Dedifferentiated amniotic fluid mesenchymal stem cell (primary cell): Measurements from ENCODE around the gene HHATL.

Source experiments
- DNase-seq: peaks from one replicate; pipeline ENCODE4 v3.0.0-alpha.2; 2016; ENCODE audit errors: extremely low spot score

HHATL gene

DNA sequence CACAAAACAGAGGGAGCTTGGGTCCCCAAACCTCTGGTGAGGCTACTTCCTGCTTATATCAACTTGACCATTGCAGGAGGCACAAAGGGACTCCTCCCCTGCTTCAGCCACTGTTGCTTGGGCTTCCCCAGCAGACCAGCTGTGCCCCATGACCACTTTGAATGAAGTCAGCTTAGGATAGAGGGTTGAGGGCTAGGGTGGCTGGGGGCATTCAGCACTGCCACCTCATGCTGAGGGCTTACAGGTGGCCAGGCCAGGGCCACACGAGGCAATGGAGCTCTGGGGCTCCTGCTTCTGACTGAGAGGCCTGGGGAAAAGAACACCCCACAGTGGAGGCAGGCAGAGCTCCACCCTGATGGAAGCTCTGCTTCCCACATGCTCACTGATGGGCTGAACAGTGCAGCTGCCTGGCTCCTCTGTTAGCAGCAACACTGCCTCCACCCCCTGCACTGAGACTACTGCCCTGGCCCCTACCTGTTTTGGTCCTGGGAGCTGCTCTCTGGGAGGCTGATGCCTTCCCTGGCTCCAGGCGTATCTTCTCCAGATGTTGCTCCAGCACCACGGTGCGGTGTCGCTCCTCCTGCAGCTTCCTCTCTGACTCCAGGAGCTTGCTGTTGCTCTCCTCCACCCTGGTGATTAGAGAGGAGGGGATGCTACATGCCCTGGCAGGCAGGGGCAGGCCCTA lies 10.2 kb upstream of the HHATL start:
- DNase-seq, result no peak

DNA sequence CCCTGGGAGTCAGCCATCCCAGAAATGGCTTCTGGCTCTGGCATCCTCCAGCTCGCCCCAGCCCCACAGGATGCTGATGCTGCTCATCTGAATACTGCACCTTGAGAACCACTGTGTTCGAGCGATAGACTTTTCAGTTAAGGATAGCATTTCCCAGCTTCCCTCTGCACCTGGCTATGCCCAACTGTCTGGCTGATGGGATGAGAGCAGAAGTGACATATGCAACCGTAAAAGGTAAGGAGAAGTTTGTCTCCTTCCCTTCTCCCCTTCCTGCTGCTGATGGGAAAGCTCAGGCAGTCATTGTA lies 9.7 kb upstream of the HHATL start:
- DNase-seq, result no peak

DNA sequence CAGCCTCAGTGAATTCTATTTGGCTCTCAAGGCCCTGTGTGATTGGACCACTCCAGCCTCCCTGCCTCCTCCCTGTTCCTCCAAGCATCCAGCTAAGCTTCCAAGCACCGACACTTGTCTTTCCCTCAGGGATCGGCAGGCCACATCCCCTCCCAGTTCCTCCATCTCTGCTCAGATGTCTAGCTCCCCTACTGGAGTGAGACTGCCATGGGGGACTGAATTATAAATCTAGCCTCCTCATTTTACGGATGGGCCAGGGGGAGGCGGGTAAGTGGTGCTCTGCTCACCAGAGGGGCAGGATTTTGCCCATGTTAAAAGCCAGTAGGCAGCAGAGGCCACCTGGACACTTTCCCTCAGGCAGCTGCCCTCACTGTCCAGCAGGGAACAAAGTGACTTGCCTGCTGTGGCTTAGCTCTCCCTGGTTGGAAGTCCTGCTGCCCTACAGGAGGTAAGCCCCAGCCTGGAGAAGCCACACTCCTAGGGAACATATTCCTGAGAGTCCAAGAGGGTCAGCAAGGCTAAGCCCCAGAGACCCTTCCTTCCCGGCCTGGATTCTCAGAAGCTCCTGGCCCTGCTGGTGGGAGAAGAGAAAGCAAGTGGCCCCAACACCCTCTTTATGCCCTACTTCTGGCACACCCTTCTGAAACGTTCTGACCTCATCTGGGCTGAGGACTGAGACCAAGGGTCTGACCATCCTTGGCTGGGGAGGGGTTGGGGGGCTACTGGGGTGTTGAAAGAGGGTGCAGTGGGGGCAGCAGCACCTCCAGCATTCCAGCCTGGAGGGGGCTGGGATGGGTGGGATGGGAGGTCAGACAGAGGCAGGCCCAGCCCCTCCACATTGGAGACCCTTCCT lies 9.1 kb upstream of the HHATL start:
- no peak for DNase-seq

DNA sequence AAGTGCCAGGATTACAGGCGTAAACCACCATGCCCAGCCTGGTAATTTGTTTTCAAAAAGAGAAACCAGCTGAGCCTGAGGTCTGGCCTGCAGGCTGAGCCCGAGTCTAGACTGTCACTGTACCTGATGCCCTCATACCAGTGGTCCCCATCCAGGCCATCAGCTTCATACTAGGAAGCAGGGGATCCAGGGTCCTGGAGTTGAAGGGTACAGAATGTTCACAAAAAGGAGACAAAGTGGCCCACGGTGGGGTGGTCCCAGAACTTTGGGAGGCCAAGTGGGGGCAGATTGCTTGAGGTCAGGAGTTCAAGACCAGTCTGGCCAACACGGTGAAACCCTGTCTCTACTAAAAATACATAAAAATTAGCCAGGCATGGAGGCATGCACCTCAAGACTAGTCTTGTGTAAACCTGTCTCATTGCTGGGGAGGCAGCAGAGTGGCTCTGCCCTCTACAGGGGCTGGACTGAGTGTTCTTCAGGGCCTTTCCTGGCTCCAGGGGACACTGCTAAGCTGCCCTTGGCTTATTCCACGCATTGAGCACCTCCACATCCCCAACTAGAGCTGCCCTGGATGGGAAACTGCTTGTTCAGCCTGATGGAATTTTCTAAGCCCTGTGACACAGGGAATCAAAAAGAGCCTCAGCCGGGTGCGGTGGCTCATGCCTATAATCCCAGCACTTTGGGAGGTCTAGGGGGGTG lies 7.9 kb upstream of the HHATL start:
- no peak for DNase-seq

- DNase-seq, result no peak
These were observed 7.0 kb upstream of the HHATL start for GRCh38 chr3:42709621-42710020.

DNA sequence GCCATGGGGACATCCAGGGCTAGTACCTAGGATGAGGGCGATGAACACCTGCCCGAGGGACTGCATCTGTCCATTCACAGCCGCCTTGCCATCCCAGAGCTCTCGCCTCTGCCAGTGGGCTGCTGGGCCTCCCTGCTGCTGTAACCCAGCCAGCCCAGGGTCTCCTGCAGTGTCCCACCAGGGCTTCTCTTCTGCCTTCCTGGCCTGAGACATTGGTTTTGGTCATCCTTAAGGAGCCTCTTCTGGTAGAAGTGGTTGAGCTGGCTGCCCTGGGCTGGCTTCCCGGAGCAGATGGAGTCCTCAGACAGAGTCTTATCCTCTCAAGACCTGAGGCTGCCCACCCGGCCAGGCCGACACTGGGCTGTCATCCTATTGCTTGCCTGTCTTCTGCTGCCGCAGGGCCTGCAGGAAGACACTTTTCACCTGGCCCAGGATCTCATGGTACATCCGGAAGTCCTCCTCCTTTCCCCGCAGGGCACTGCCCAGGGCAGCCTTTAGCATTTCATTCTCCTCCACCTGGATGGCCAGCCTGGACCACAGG lies 6.1 kb upstream of the HHATL start:
- no peak for DNase-seq

- DNase-seq, result no peak
These were observed 5.2 kb upstream of the HHATL start for GRCh38 chr3:42707620-42708355.

GRCh38 chr3:42706721-42707619 lies 4.4 kb upstream of the HHATL start:
- no peak for DNase-seq

DNA sequence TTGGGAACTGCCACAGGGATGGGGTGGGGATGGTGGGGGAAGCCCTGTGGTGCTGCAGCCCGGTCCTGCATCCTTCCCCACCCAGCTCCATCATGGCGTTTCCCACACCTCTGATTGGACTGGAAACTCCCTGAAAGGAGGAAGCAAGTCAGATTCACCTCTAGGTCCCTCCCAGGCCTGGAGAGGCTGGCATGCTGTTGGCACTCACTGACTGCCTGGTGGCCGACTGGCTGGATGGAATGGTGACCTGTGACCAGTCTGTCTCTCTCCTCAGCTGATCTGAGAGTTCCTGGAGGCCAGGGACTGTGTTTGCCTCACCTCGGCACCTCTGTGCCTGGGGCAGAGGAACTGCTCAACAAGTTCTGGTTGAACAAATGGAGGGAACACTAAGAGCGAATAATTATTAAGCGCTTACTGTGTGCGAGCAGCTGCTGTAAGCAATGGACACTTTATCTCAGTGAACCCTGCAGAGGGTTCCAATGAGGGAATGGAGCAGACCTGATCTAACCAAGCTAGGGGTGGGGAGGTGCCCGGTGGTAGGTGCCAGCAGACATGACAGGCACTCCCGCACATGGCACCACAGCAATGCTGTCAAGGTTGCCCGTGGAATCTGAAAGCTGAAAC lies 3.5 kb upstream of the HHATL start:
- no peak for DNase-seq

GRCh38 chr3:42705058-42705767 lies 2.6 kb upstream of the HHATL start:
- DNase-seq, result no peak

- no peak for DNase-seq
These were observed 1.7 kb upstream of the HHATL start for GRCh38 chr3:42704136-42704841.

GRCh38 chr3:42703695-42704025 lies 1.1 kb upstream of the HHATL start:
- DNase-seq, result no peak

DNA sequence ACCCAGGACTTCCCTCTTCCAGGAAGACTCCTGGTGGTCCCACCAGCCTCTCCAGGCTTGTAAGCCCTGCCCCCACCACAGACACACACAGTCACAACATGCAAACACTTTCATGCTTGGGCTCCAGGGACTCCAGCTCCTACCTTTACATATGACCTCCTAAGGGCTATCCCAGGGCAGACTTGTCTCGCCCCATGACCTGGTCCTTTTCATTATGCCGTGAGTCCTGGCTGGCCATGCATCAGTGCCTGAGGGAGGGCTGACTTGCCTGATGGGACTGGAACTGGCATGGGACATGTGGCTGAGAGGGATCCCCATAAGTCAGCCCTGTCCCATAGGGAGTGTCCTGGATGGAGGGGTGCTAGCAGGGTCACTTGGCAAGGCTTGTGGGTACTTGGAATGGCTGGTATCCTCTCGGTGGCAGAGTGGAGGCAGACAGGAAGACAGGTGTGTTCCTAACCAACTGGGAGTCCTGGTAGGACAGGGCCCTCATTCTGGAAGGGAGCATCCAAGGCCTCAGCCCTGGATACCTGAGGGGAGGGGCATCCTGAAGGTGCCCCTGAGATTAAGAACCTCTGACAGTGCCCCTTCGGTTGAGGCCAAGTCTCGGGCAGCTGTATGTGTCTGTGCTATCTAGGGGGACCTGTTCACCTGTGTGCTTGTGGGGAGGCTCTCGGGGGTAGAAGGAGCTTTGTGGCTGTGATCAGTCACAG lies 540 bp upstream of the HHATL start:
- DNase-seq, result no peak

DNA sequence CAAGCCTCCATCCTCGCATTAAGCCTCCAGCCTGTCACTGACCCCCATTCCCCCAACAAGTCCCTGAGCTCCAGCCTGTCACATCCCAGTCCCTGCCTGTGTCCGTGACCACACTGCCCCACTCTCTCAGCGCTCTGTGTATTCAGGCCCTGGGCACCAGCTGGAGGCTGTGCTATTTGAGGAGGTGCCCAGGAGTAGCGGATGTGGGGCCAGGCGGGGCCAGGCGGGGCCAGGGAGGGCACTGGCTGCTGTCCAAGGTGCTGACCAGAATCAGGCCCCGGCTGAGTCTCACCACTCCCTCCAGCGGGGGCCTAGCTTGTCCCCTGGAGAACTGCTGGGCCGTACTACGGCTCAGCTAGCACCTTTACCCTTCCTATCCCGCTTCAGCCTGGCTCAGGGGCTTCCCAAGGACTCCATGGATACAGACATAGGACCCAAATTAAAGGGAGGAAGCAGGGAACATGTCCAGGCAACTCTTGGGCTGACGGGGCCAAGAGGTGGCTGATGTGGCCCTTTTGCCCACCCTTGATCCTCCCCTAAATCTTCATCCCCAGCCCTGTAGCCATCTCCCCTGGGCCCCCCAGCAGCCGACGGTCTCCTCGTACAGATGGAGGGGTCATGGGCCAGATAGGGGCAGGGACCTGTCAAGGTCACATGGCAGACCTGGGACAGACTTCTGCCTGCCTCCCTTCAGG lies 1.1 kb downstream of the HHATL start:
- no peak for DNase-seq

DNA sequence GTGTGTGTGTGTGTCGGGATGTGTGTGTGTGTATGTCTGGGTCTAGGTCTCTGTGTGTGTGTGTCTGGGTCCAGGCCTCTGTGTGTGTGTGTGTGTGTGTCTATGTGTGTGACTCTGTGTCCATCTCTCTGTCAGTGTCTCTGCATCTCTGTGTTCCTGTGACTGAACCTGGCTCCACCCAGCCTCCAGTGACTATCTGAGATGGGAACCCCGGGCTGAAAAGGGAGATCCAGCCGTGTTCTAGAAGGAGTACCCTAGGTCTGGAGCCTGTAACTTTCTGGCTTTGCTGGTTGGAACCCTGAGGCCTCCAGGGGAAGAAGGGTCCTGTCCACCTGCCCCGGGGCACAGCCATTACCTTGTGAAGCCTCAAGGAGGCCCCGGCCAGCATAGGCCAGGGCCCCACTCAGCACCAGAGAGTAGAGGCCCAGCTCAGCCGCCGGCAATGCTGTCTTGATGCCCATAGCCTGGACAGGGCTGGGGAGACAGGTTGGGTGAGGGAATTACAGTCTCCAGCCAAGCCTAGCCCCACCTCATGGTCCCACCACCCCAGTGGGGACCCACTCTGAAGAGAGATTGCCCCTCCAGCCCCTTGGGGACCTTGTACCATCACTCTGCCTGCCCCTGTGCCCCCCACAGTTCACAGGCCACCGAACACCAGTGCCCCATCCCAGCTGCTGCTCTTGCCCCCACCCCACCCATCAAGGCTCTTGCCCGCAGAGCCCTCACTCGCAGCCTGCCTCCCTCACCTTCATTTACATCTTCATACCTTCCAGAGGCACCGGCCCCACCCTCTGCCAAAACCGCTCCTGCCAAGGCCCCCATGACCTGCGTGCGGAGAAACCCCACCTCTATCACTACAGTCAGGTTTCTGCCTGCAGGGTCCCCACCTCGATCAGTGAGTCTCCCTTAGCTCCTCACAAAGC lies 2.0 kb downstream of the HHATL start:
- DNase-seq, result no peak

DNA sequence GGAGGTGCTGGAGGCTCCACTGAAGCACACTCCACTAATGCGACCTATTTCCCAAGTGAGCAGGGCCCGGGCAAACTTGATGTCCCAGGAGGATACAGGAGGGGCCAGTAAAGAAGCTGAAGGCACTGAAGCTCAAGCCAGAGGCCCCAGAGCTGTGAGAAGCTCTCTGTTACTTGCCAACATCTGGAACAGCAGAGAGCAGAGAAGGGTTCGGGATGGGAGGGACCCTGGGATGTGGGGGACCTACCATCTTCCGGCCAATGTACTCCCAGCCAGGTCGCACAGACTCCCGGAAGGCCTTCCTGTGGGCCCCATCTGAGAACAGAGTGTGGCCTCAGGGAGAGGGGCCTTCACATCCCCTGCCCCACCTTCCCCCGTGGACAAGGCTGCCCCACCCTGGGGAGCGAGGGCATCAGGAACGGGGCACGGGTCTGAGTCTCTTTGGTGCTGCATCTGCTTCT lies 3.1 kb downstream of the HHATL start:
- DNase-seq, result no peak

GRCh38 chr3:42698911-42699230 lies 3.7 kb downstream of the HHATL start:
- no peak for DNase-seq
